GM12865 (cell line): Measurements from ENCODE around the gene FRA10AC1.

ENCODE experiments used
- DNase-seq: peaks from one replicate; pipeline ENCODE4 v3.0.0; 2010; ENCODE audit warnings: low read depth
- H3K4me3 ChIP-seq: 2 replicates; pipeline ENCODE4 v1.5.1; 2011; ENCODE audit warnings: mild to moderate bottlenecking, low read depth, low read length, control low read depth
- CTCF ChIP-seq: IDR thresholded peaks from 2 replicates; pipeline ENCODE4 v1.5.1; 2011; ENCODE audit warnings: low read length, control low read depth, low read depth, inconsistent platforms; ENCODE audit not compliant: insufficient read depth; ENCODE audit errors: missing control alignments

Gene FRA10AC1

GRCh38 chr10:93702210-93703001 lies at the start of gene FRA10AC1:
Gene FRA10AC1, minus strand, starts transcription at chr10:93702592. Its CDS starts 2,486 bp downstream, at chr10:93700106.
- H3K4me3 ChIP-seq: peak within 1 kb of the TSS; percentile 88
- peak; percentile 97 for DNase-seq
- TF ChIP-seq CTCF: peak; percentile 47

GRCh38 chr10:93751832-93752231 lies 49.4 kb upstream of the FRA10AC1 start:
- peak; percentile 29 for DNase-seq
- no peak for TF ChIP-seq CTCF
- H3K4me3 ChIP-seq: no peak overlapping the region

GRCh38 chr10:93751124-93751523 lies 48.7 kb upstream of the FRA10AC1 start:
- no peak overlapping the region for H3K4me3 ChIP-seq
- DNase-seq: no peak
- no peak for TF ChIP-seq CTCF

- no peak for TF ChIP-seq CTCF
- no peak for DNase-seq
- H3K4me3 ChIP-seq: no peak overlapping the region
Measured at GRCh38 chr10:93749218-93749799, 46.9 kb upstream of the FRA10AC1 start.

GRCh38 chr10:93746844-93747284 lies 44.5 kb upstream of the FRA10AC1 start:
- H3K4me3 ChIP-seq: no peak overlapping the region
- DNase-seq: peak; percentile 49
- peak; percentile 43 for TF ChIP-seq CTCF

- peak; percentile 25 for TF ChIP-seq CTCF
- DNase-seq: peak; percentile 12
- no peak overlapping the region for H3K4me3 ChIP-seq
Measured at GRCh38 chr10:93745408-93746065, 43.1 kb upstream of the FRA10AC1 start.
